Central memory CD8-positive, alpha-beta T cell (primary cell): ENCODE measurements around the gene MOCS3.
"Not testable (repeated sequence)": the region's sequence is repeated elsewhere in the genome, so short reads cannot be mapped to it uniquely, and the experiment has no call there.

Source experiments
- ATAC-seq: fragments of 150-1000 bp; cut with Tn5 transposase; replicated peaks from 2 replicates; pipeline ENCODE4 v1.10.0; 2022; ENCODE audit warnings: mild to moderate bottlenecking, moderate FRiP score, moderate number of reproducible peaks; ENCODE audit not compliant: poor library complexity, severe bottlenecking; ENCODE audit errors: extremely low read depth
- DNase-seq, 2 donors: peaks; one replicate each; pipeline ENCODE4 v3.0.0; 2021; ENCODE audit warnings: low spot score in 2 of 2
- H3K27ac Mint-ChIP-seq: one replicate; pipeline ENCODE4 v1.8.0; 2022; ENCODE audit warnings: low read depth, mild to moderate bottlenecking, moderate library complexity, mixed read lengths
- H3K27me3 Mint-ChIP-seq: one replicate; pipeline ENCODE4 v1.8.0; 2022; ENCODE audit warnings: mixed read lengths
- H3K36me3 Mint-ChIP-seq: one replicate; pipeline ENCODE4 v1.8.0; 2022; ENCODE audit warnings: mild to moderate bottlenecking, moderate library complexity, mixed read lengths; ENCODE audit not compliant: insufficient read depth
- H3K4me1 Mint-ChIP-seq: one replicate; pipeline ENCODE4 v1.8.0; 2022; ENCODE audit warnings: mixed read lengths
- H3K4me3 Mint-ChIP-seq: one replicate; pipeline ENCODE4 v1.8.0; 2022; ENCODE audit warnings: mild to moderate bottlenecking, moderate library complexity, mixed read lengths
- H3K9me3 Mint-ChIP-seq: one replicate; pipeline ENCODE4 v1.8.0; 2022; ENCODE audit warnings: mixed read lengths

Gene MOCS3

GRCh38 chr20:50977066-50978021 is 18.7 kb downstream of the MOCS3 start:
- Mint-ChIP-seq H3K27ac (no peak overlapping the region), H3K9me3 (no peaks in the 10 kb centered on the region), H3K4me3 (no peak overlapping the region), H3K4me1 (no peaks in the 10 kb centered on the region), H3K36me3 (no peaks in the 10 kb centered on the region), H3K27me3 (peaks cover 61% of the 10 kb centered on the region)
- ATAC-seq (no peak), DNase-seq (no peak)

DNA sequence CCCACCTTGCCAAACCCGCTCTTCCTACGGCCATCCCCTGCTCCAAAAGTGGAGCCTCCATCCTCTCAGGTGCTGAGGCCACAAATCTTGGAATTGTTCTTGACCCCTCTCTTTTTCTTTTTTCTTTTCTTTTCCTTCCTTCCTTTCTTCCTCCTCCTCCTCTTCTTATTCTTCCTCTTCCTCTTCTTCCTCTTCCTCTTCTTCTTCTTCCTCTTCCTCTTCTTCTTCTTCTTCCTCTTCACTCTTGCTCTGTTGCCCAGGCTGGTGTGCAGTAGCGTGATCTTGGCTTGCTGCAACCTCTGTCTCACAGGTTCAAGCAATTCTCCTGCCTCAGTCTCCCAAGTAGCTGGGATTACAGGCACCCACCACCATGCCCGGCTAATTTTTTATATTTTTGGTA is 19.9 kb downstream of the MOCS3 start:
- H3K4me3 Mint-ChIP-seq, DNase-seq, H3K4me1 Mint-ChIP-seq, H3K9me3 Mint-ChIP-seq, H3K27ac Mint-ChIP-seq, ATAC-seq, H3K36me3 Mint-ChIP-seq: not testable (repeated sequence)
- peaks cover 73% of the 10 kb centered on the region for H3K27me3 Mint-ChIP-seq

- Mint-ChIP-seq H3K27ac (no peak overlapping the region), H3K4me3 (no peak overlapping the region), H3K4me1 (no peaks in the 10 kb centered on the region), H3K27me3 (peaks cover 81% of the 10 kb centered on the region), H3K36me3 (no peaks in the 10 kb centered on the region), H3K9me3 (no peaks in the 10 kb centered on the region)
- no peak for ATAC-seq
- DNase-seq = no peak
These were observed 21.6 kb downstream of the MOCS3 start for GRCh38 chr20:50980071-50980681.

GRCh38 chr20:50980851-50981713 is 22.5 kb downstream of the MOCS3 start:
- no peaks in the 10 kb centered on the region for H3K36me3 Mint-ChIP-seq
- DNase-seq (peak; percentile 41 to 63), ATAC-seq (peak; percentile 56)
- no peaks in the 10 kb centered on the region for H3K4me1 Mint-ChIP-seq
- no peak overlapping the region for H3K4me3 Mint-ChIP-seq
- peaks cover 77% of the 10 kb centered on the region for H3K27me3 Mint-ChIP-seq
- H3K27ac Mint-ChIP-seq = no peak overlapping the region
- H3K9me3 Mint-ChIP-seq = no peaks in the 10 kb centered on the region

GRCh38 chr20:50981714-50982048 is 23.1 kb downstream of the MOCS3 start:
- DNase-seq (no peak), ATAC-seq (no peak)
- H3K4me3 Mint-ChIP-seq = no peak overlapping the region
- no peaks in the 10 kb centered on the region for H3K36me3 Mint-ChIP-seq
- peaks cover 77% of the 10 kb centered on the region for H3K27me3 Mint-ChIP-seq
- H3K9me3 Mint-ChIP-seq = no peaks in the 10 kb centered on the region
- no peaks in the 10 kb centered on the region for H3K4me1 Mint-ChIP-seq
- H3K27ac Mint-ChIP-seq = no peak overlapping the region

GRCh38 chr20:50982363-50982762 is 23.7 kb downstream of the MOCS3 start:
- Mint-ChIP-seq H3K27ac (no peak overlapping the region), H3K27me3 (peaks cover 77% of the 10 kb centered on the region), H3K4me1 (no peaks in the 10 kb centered on the region), H3K36me3 (no peaks in the 10 kb centered on the region), H3K9me3 (no peaks in the 10 kb centered on the region), H3K4me3 (no peak overlapping the region)
- no peak for DNase-seq
- ATAC-seq = no peak

- Mint-ChIP-seq H3K36me3 (no peaks in the 10 kb centered on the region), H3K4me3 (no peak overlapping the region), H3K27me3 (peaks cover 77% of the 10 kb centered on the region), H3K9me3 (no peaks in the 10 kb centered on the region), H3K27ac (no peak overlapping the region), H3K4me1 (no peaks in the 10 kb centered on the region)
- no peak for ATAC-seq
- DNase-seq = no peak
These were observed 24.7 kb downstream of the MOCS3 start for GRCh38 chr20:50983321-50983720.

DNA sequence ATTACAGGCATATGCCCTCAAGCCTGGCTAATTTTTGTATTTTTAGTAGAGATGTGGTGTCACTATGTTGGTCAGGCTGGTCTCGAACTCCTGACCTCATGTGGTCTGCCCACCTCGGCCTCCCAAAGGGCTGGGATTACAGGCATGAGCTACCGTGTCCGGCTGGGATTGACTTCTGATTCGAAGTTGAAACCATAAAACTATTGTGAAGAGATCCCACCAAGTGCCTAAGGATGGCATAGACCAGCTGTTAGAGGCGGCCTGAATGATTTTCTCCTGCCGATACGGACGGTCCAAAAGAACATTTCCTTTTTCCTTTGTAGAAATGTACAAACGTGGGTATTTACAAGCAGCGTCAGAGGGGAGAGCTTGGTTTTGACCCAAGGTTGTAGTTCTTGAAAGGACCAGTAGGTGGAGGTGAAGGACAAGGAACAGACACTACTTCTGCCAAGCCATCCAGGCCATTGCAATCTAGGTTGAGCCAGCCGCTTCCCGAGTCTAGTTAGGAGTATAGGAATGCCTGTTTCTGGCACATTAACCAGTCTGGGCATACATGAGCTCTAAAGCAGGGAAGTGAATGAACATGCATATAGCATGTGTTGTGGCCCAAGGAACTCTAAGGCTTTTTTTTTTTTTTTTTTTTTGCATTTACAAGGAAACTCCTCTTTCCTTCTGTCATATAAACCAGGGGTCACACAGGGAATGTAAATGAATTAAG is 29.0 kb downstream of the MOCS3 start:
- DNase-seq (peak; percentile 43 to 57), ATAC-seq (peak; percentile 73)
- Mint-ChIP-seq H3K4me1 (no peaks in the 10 kb centered on the region), H3K4me3 (no peak overlapping the region), H3K36me3 (no peaks in the 10 kb centered on the region), H3K9me3 (no peaks in the 10 kb centered on the region), H3K27ac (no peak overlapping the region), H3K27me3 (peaks cover 47% of the 10 kb centered on the region)

DNA sequence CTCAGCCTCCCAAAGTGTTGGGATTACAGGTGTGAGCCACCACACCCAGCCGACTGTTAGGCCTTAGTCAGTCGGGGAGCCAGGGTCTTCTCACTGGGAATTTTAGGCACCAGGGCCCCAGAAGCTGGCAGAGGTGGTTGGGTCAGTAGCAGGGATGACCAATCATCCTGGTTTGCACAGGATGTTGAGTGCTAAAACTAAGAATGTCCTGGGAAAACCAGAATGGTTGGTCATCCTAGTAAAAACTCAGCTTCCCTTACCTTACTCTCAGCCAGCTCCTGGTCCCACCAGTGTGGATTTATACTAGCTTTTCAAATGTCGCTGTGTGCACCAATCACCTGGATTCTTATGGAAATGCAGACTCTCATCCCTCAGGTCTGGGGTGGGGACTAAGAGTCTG is 32.5 kb downstream of the MOCS3 start:
- Mint-ChIP-seq H3K36me3 (no peaks in the 10 kb centered on the region), H3K4me1 (no peaks in the 10 kb centered on the region), H3K27me3 (peaks cover 17% of the 10 kb centered on the region), H3K4me3 (no peak overlapping the region), H3K27ac (no peak overlapping the region), H3K9me3 (no peaks in the 10 kb centered on the region)
- DNase-seq (no peak), ATAC-seq (no peak)

GRCh38 chr20:50992336-50992732 is 33.7 kb downstream of the MOCS3 start:
- Mint-ChIP-seq H3K4me3 (no peak overlapping the region), H3K4me1 (no peaks in the 10 kb centered on the region), H3K27me3 (peaks cover 14% of the 10 kb centered on the region), H3K36me3 (no peaks in the 10 kb centered on the region), H3K9me3 (no peaks in the 10 kb centered on the region), H3K27ac (no peak overlapping the region)
- DNase-seq (no peak), ATAC-seq (no peak)

DNA sequence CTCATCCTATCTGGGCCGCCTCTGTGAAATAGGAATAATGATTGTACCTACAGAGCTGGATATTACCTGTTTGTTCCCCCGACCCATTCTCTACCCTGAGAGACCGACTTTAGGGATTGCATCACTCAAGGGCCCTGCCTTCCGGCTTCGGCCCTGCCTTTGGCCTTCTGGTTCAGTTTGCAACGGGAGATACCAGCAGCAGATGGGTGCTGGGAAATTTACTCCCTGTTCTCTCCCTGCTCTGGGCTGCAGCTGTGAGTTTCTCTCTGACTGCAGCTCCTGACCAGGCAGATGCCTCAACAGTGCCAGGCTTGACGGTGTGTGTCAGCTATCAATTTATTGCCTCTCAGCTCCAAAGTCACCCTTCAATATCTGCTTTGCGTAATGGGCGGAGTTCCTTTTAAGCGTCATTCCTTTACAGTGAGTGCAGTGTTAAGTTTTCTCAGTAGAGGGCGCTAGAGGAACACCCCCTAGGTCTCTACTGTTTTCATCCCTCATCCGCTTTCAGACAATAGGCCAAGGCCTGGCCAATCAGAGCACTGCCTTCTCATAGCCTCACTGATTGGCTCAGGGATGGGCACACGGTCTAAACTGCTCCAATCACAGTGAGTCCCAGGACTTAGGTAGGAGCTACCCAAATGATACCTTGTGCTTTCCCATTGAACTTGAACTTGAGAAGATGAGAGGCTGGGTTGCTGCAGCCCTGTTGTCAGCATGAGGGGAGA is 34.3 kb downstream of the MOCS3 start:
- H3K27ac Mint-ChIP-seq = no peak overlapping the region
- no peaks in the 10 kb centered on the region for H3K4me1 Mint-ChIP-seq
- no peak for DNase-seq
- H3K36me3 Mint-ChIP-seq = no peaks in the 10 kb centered on the region
- peak; percentile 70 for ATAC-seq
- H3K4me3 Mint-ChIP-seq = no peak overlapping the region
- H3K27me3 Mint-ChIP-seq = peaks cover 10% of the 10 kb centered on the region
- H3K9me3 Mint-ChIP-seq = no peaks in the 10 kb centered on the region

GRCh38 chr20:50993876-50994275 is 35.3 kb downstream of the MOCS3 start:
- ATAC-seq (no peak), DNase-seq (no peak)
- no peaks in the 10 kb centered on the region for H3K9me3 Mint-ChIP-seq
- peaks cover 18% of the 10 kb centered on the region for H3K27me3 Mint-ChIP-seq
- no peak overlapping the region for H3K4me3 Mint-ChIP-seq
- H3K4me1 Mint-ChIP-seq = no peaks in the 10 kb centered on the region
- H3K27ac Mint-ChIP-seq = no peak overlapping the region
- H3K36me3 Mint-ChIP-seq = no peaks in the 10 kb centered on the region
